RCC 7860 (cell line): ENCODE data around the gene CDK16.

ENCODE experiments used
- DNase-seq: peaks from one replicate; pipeline ENCODE4 v3.0.0-alpha.2; 2015; ENCODE audit warnings: low spot score
- FAIRE-seq: peaks from 2 replicates; lab custom pipeline; 2012; peaks lifted over from hg19 to GRCh38; lab: Jason Lieb, UNC

Gene CDK16

DNA sequence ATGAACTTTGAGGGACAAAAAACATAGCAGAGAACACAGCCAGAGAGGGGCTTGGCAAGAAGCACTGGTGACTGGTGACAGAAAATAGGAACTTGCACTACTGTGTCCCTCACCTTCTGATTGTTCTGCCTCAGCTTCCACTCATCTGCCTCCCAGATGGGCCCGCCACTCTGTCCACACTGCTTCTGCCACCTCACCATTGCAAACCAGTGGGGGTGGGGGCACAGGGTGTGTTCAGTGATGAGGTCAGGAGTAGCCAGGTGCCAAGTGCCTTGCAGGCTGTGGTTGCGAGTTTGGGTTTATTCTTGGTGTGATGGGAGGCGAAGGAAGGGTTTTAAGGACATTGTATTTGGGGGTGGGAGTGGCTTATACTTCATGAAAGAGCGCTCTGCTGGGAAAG lies 34.0 kb upstream of the CDK16 start:
- DNase-seq (no peak), FAIRE-seq (no peak)

DNA sequence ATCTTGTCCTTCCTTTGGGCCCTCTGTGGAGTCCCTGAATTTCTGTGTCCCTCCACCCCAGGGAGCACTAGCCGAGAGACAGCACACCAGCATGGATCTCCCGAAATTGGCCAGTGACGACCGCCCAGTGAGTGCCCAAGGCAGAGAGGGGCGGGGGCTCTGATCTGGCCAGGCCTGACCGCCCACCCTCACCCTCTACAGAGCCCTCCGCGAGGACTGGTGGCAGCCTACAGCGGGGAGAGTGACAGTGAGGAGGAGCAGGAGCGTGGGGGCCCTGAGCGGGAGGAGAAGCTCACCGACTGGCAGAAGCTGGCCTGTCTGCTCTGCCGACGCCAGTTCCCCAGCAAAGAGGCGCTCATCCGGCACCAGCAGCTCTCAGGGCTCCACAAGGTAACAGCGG lies 33.2 kb upstream of the CDK16 start:
- no peak for DNase-seq
- no peak for FAIRE-seq

DNA sequence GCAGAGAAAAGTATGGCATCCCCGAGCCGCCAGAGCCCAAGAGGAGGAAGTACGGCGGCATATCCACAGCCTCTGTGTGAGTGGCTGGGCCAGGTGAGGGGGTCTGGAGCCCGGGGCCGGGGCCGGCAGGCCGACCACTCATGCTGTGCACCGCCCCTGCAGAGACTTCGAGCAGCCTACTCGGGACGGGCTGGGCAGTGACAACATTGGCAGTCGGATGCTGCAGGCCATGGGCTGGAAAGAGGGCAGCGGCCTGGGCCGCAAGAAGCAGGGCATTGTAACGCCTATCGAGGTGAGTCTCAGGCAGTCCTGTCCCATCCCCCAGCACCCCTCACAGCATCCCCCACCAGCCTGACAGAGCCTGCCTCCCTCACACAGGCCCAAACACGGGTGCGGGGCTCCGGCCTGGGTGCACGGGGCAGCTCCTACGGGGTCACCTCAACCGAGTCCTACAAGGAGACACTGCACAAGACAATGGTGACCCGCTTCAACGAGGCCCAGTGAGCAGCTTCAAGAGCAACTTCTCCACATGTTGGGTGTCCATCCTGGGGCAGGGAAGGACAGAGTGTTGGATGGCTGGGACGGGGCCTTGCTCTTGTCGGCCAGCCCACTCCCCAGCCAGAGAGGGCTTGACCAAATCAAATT lies 32.3 kb upstream of the CDK16 start:
- DNase-seq (no peak), FAIRE-seq (no peak)

DNA sequence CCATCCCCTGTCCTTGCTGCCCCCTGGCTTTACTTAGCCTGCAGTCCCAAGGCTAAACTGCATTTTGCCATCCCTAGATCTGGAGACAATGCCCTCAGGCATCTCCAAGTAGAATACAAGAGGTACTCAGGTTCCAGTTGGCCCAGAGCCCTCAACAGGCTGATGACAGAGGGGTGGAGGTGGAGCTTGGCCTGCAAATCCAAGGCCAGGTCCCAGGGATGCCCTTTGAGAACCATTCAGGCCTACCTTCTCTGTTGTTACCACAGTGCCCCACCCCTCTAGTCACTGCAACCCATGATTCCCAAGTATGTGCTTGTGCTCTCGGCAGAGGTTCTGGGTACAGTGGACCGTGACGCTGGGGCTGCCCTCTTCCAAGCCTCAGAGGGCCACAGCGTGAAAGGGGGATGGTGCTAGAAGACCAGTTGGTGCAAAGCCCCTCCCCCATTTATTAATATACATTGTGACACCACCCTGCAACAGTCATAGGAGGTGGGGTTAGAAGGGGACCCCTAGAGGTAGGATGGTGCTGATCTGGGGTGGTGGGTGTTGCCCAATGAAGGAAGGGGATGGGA lies 31.3 kb upstream of the CDK16 start:
- FAIRE-seq (no peak), DNase-seq (no peak)

DNA sequence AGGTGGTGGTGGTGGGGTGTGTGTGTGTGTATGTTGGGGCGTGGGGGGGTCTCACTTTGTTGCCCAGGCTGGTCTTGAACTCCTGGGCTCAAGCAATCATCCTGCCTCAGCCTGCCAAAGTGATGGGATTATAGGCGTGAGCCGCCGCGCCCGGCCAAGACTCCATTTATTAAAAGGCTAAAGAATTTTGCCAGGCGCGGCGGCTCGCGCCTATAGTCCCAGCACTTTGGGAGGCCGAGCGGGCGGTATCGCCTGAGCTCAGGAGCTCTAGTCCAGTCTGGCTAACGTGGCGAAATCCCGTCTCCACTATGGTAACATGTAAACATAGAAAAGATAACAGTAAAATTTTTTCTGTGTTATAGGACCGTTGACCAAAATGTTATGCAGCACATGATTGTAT lies 28.6 kb upstream of the CDK16 start:
- DNase-seq (no peak), FAIRE-seq (no peak)

DNA sequence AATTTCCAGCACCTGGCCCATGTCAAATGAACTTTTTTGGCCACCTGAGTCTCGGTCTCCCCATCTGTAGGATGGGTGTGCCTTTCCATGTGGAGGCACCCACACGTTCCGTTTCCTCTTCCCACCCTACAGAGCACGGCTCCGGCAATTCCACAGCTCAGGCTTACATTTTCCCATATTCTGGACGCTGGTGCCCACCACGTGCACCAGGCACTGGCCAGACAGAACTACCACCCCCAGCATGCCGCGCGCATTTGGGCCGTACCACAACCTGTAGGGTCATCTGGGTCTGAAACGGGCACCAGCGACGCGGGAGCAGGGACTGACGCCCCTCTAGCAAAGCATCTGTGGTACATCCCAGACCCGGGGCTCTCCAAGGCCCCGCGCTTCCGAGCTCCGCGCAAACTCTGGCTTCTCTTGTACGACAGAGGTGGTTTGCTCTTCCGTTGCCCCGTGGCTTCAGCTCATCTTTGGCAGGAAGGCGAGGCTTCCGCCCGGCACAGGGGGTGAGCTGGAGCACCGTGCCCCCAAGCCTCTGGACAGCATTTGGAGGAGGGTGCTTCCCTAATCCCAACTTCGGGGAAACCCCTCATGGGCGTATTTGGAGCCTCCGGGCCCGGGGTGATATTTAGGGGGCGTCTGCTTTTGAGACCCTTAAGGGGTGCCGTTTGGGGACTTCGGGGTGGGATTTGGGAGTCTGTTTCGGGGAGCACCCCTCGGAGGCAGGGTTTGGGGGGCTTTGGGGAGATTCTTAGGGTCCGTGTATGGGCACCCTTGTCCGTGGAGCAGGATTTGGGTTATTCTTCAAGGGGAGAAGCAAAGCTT lies 27.8 kb upstream of the CDK16 start:
- DNase-seq (peak; percentile 86), FAIRE-seq (peak; percentile 75)

DNA sequence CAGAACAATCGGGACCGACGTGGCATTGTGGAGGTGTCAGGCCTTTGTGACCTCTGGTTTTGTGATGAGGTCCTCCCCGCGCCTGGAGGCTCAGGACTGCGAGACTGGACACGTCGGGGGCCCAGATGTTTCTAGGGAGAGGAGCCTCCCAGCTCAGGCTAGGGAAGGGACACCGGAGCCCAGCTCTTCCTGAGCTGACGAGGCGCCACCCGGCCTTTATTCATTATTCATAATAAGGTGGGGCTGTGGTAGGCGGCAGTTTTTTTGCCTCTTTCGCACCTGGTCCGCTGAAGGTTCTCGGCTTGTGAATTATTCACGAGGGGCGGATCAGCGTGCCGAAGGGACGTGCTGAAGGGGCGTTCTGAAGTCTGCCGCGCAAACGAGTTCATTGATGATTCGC lies 27.1 kb upstream of the CDK16 start:
- no peak for FAIRE-seq
- peak; percentile 5 for DNase-seq

DNA sequence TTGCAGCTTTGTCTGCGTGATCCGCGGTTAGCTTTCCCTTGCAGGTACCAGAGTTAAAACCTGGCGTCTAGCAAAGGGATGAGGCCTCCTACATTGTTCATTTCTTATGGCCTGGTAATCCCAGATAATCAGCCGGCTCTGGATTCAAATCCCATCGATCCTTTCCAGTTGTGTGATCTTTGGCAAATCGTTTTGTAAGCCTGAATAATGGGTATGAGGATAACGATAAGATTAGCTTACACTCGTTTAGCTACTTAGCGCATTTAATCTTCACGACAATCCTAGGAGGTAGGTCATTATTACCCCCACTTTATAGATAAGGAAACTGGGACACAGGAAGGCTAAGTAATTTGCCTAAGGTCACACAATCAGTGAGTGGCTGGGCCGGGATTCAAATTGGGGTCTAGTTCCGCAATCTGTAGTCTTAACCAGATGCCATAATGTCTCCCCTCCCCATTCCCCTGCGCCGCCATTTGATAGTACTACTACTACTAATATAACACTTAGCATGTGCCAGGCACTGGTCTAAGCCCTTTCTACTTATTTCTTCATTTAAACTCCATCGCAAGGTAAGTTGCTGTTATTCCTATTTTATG lies 26.6 kb upstream of the CDK16 start:
- no peak for FAIRE-seq

DNA sequence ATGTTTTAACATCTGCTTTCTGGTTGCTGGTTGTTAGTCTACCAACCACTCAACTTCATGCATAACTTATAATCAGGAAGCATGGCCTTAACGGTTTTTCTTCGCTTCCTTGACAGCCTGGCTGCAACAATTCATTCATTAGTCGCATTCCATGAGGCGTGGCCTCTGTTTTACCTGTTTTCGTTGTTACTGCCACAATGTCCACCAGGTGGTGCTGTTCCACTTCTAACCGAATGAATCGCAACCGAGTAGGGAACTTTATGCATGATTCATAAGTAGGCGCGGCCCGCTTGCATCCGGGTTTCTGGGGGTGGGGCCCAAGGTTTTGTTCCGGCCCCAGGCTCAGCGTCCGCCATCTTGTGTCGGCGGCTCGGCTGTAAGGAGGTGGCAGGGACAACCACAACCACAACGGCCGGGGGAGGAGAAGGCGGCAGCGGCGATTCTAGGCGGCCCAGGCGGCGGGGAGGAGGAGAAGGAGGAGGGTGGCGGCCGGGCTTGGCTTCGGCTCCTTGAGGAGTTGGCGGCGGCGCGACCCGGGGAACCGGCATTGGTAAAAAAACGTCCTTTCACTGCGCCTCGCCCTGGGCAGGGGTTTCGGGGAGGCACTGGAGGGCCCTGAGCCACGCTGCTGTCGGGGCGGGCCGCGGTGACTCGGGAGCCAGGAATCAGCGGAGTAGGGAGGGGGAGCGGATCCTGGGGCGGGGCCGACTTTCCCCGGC lies 24.8 kb upstream of the CDK16 start, which contains the start of gene UBA1:
TSS of gene UBA1 (plus strand) at position 355 of the 719 bp plus-strand sequence. CDS start 4,974 bp downstream, outside the sequence.
- FAIRE-seq = peak; percentile 90
- peak; percentile 83 for DNase-seq

More for the DNA sequence above, 26.6 kb upstream of the CDK16 start:
- DNase-seq = no peak

DNA sequence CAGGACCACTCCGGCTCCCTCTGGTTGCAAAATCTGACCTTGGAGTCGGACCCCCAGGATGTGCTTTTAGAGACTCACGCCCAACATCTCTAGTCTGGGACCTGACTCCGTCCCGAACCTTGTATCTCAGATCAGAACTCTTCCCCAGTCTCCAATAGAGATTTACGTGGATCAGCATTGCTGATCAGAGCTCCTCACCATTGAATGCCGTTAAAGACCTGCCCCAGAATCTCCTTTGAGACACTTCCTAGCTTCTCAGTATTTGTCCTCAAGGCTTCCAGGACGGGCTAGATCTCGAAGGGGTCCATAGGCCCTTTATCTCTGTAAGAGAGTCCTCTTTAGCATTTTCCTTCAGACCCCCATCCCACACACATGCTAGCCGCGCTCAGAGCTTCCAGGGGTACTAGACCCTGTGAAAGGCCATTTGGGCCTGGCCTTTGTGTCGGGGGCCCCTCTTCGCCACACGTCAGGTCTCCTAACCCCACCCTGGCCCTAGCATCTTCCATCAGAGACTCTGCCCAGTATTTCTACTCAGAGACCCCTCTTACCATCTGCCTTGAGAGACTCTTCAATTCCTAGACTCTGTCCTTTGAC lies 24.2 kb upstream of the CDK16 start:
- DNase-seq = no peak
- no peak for FAIRE-seq

DNA sequence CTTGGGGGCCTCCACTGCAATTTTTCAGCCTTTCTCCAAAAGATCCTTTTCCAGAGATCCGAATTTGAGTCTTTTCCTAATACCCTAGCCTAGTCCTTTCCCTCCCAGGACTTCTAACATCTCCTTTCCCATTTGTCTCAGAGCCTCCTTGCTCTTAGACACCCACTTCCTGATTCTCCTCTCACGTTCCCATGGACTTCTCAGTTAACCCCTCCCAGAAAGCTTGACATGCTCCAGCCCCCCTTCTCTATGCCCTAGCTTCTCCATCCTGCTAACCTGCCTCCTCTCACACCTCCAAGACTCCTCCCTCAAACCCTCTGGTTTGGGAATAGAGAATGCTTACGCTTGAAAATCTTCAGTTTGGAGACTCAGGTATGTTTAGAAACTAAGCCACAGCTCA lies 22.4 kb upstream of the CDK16 start:
- no peak for FAIRE-seq
- DNase-seq = no peak

DNA sequence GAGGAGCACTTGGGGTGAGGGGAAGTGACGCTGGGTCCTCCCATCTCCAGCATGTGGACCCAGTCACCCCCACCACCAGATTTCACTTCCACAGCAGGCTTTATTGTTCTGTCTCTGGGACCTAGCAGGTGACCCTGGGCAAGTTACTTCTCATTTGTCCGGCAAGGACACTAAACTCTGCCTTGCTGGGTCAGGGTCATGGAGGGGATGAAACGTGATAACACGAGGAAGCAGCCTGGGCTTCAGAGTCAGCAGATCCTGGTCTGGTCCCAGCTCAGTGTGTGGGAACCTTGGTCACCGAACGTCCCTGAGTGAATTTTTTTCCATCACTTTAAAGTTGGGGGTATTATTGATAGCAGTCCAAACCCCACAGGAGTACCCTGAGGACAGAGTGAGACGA lies 21.0 kb upstream of the CDK16 start:
- FAIRE-seq = no peak
- no peak for DNase-seq

DNA sequence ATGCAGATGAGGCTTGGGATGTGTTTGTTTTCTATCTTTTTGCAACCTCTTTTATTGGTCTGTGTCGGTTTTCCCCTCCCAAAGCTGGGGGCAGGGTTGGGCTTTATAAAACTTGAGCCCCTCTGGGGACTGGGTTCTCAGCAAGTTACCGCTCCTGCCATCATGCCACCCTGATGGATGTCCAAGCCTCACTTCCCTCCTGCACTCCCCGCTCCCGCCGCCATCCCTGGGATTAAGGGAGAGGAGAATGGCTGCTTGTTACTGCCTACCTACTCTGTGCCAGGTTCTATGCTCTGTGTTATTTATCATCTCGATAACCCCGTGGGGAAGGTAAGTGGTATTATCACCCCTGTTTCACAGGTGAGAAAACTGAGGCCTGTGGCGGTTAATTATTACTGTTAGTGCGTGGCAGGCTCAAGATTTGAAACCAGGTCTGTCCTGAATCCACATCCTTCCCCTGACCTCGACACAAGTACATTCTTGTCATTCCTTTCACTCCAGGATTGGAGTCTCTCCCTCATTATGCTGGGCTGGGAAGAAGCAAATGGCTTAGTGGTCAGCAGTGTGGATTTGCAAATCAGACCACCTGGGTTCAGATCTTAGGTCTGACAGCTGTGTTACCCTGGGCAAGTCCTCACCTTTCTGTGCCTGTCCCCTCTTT lies 20.3 kb upstream of the CDK16 start:
- no peak for DNase-seq
- FAIRE-seq = no peak

DNA sequence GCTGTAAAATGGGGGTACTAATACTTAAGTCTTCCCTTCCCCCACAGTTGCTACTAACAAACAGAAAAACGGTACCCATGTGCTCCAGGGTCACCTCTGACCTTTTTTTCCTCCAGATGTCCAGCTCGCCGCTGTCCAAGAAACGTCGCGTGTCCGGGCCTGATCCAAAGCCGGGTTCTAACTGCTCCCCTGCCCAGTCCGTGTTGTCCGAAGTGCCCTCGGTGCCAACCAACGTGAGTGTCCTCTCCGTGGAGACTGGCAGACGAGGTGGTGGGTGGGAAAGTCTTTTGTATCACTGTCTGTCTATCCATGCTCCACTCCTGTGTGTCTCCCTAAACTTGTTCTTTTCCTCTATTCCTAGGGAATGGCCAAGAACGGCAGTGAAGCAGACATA lies 19.8 kb upstream of the CDK16 start:
- FAIRE-seq (no peak), DNase-seq (no peak)

DNA sequence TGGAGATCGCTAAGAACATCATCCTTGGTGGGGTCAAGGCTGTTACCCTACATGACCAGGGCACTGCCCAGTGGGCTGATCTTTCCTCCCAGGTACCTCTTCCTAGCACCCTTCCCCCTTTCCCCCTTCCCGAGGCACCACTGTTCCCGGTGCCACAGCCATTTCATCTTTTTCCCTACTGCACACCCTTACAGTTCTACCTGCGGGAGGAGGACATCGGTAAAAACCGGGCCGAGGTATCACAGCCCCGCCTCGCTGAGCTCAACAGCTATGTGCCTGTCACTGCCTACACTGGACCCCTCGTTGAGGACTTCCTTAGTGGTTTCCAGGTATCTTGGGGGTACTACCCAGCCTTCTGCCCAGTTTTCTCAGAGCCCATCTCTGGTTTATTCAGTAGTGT lies 19.2 kb upstream of the CDK16 start:
- DNase-seq = no peak
- FAIRE-seq = no peak

DNA sequence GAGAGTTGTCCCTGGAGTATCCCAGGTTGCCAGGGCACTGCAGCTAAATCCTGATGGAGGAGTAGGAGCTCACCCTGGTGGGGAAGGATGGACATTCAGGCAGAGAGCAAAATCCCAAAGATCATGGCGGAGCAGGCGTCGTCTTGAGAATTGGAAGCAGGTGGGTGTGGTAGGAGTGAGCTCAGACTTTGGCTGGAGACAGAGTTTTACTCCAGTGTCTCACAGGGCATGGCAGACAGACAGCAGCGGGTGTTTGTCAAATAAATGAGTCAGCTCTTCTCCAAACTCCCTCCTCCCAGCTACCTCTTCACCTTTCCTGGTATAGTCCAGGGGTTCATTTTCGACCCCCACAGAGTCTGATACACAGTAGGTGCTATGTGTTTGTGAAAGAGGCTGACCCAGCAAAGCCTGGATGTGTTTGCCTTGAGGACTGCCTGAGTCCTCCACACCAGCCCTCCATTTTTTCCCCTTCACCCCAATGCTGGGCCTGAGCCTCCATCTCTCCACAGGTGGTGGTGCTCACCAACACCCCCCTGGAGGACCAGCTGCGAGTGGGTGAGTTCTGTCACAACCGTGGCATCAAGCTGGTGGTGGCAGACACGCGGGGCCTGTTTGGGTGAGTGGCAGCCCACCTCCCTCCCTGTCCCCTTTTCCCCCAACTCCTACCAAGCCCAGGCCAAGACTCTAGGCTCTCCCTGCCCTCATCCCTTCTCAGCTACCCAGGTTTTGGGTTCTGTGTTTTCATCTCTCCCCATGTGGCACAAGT lies 17.9 kb upstream of the CDK16 start:
- DNase-seq (no peak), FAIRE-seq (no peak)

DNA sequence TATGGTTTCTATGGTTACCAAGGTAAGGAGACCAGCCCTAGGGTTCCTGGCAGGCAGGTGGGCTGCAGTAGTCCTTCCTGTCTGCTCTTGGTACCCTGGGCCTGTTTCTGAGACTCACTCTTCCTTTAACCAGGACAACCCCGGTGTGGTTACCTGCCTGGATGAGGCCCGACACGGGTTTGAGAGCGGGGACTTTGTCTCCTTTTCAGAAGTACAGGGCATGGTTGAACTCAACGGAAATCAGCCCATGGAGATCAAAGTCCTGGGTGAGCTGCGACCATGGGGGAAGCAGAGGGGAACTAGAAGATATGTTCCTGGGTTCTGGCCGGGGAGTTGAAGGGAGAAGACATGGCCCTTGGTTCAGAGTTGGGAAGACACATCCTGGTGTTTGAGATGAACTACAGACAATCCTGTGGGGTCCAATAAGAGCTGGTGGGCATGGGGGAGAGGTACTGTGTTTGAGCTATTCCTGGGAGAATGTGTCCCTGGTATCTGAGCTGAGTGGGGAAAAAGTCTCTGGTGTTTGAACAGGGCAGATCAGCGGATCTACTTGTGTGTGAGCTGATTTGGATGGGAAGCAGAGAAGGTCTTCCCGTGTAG lies 17.0 kb upstream of the CDK16 start:
- no peak for FAIRE-seq
- no peak for DNase-seq

DNA sequence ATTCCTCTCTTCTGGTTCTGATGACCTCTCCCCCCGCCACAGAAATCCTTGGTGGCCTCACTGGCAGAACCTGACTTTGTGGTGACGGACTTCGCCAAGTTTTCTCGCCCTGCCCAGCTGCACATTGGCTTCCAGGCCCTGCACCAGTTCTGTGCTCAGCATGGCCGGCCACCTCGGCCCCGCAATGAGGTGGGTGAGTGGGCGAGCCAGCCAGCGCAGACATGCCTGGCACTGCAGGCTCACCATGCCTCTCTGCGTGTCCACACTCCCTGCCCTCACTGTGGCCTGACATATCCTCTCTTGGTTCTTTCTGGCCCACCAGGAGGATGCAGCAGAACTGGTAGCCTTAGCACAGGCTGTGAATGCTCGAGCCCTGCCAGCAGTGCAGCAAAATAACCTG lies 16.2 kb upstream of the CDK16 start:
- no peak for FAIRE-seq
- DNase-seq = no peak

DNA sequence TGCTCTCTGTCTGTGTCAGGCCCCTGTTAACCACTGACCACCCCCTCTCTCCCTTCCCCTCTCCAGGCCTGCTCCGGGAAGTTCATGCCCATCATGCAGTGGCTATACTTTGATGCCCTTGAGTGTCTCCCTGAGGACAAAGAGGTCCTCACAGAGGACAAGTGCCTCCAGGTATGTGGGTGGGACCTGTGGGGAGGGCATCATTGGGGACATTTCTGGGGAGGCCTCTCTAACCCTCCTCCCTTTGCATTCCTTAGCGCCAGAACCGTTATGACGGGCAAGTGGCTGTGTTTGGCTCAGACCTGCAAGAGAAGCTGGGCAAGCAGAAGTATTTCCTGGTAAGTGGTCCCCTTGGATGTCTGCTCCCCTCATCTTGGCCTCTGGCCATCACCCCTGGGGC lies 15.6 kb upstream of the CDK16 start:
- DNase-seq (no peak), FAIRE-seq (no peak)
